Measurements from ENCODE around the gene CTDNEP1.

GRCh38 chr17:7195971-7196370 lies 55.6 kb downstream of the CTDNEP1 start:
- no peak for TF ChIP-seq CTCF (IDR thresholded peaks at IDR 0.05; ENCODE audit: borderline replicate concordance, extremely low read depth, low read length, poor library complexity, severe bottlenecking)
- TF ChIP-seq EZH2 (IDR thresholded peaks at IDR 0.05; ENCODE audit: borderline replicate concordance, low read depth, low read length, severe bottlenecking) = no peak

Data from DND-41 (cell line).